GM23338 (cell line): Measurements from ENCODE around the gene TEX10. TPM values are rescaled to one million over a fixed set of nuclear protein-coding genes. Genes with fewer than 3 reads are reported as not detected.

Experiments
- ATAC-seq: fragments of 200-7000 bp; cut with Tn5 transposase; 3 replicates; pipeline ENCODE4 v1.9.1; 2020
- DNase-seq: peaks from one replicate; pipeline ENCODE4 v3.0.0-alpha.2; 2015; ENCODE audit warnings: low spot score
- H2AFZ ChIP-seq: fragments of 200-600 bp; sonication (generic); 2 replicates; pipeline ENCODE4 v1.8.0; 2016; ENCODE audit warnings: antibody characterized with exemption, mild to moderate bottlenecking, moderate library complexity
- H3F3A ChIP-seq: fragments of 200-600 bp; sonication (generic); replicated peaks from 2 replicates; pipeline ENCODE4 v1.8.0; 2017; ENCODE audit warnings: antibody characterized with exemption, mixed run types, low read depth
- H3K27ac ChIP-seq: fragments of 200-600 bp; sonication (generic); 2 replicates; pipeline ENCODE4 v1.6.1; 2016; ENCODE audit warnings: low read depth
- H3K27me3 ChIP-seq: fragments of 200-600 bp; sonication (generic); 2 replicates; pipeline ENCODE4 v1.8.0; 2016; ENCODE audit warnings: mild to moderate bottlenecking, mixed run types, moderate library complexity; ENCODE audit not compliant: insufficient read depth
- H3K36me3 ChIP-seq: fragments of 200-600 bp; sonication (generic); 2 replicates; pipeline ENCODE4 v1.8.0; 2016; ENCODE audit warnings: mild to moderate bottlenecking; ENCODE audit not compliant: insufficient read depth
- H3K4me1 ChIP-seq: fragments of 200-600 bp; sonication (generic); 2 replicates; pipeline ENCODE4 v1.8.0; 2016; ENCODE audit warnings: mild to moderate bottlenecking, moderate library complexity; ENCODE audit not compliant: insufficient read depth
- H3K4me2 ChIP-seq: fragments of 200-600 bp; sonication (generic); 2 replicates; pipeline ENCODE4 v1.7.1; 2017; ENCODE audit warnings: mixed run types
- H3K4me3 ChIP-seq: fragments of 200-600 bp; sonication (generic); 2 replicates; pipeline ENCODE4 v1.6.1; 2016; ENCODE audit warnings: mixed run types
- H3K79me2 ChIP-seq: fragments of 200-600 bp; sonication (generic); replicated peaks from 2 replicates; pipeline ENCODE4 v1.8.0; 2017; ENCODE audit warnings: mild to moderate bottlenecking; ENCODE audit not compliant: insufficient read depth
- H3K9me2 ChIP-seq: fragments of 200-600 bp; sonication (generic); 2 replicates; pipeline ENCODE4 v1.8.0; 2017; ENCODE audit not compliant: insufficient read depth
- H4K20me1 ChIP-seq: fragments of 200-600 bp; sonication (generic); replicated peaks from 2 replicates; pipeline ENCODE4 v1.8.0; 2017; ENCODE audit warnings: mild to moderate bottlenecking; ENCODE audit not compliant: insufficient read depth
- H3K27ac Mint-ChIP-seq: 2 replicates; pipeline ENCODE4 v1.8.0; 2020; ENCODE audit warnings: inconsistent platforms, mild to moderate bottlenecking, moderate library complexity, mixed read lengths
- H3K27me3 Mint-ChIP-seq: 3 replicates; pipeline ENCODE4 v1.8.0; 2022; ENCODE audit warnings: low read depth, mild to moderate bottlenecking, moderate library complexity, mixed read lengths, inconsistent platforms; ENCODE audit not compliant: insufficient read depth, poor library complexity
- H3K36me3 Mint-ChIP-seq: 3 replicates; pipeline ENCODE4 v1.8.0; 2021; ENCODE audit warnings: low read depth, mild to moderate bottlenecking, inconsistent platforms, moderate library complexity, mixed read lengths
- H3K4me1 Mint-ChIP-seq: 3 replicates; pipeline ENCODE4 v1.8.0; 2020; ENCODE audit warnings: mild to moderate bottlenecking, inconsistent platforms, mixed read lengths
- H3K4me3 Mint-ChIP-seq: 3 replicates; pipeline ENCODE4 v1.8.0; 2021; ENCODE audit warnings: moderate library complexity, mild to moderate bottlenecking, inconsistent platforms, mixed read lengths
- H3K9me3 Mint-ChIP-seq: 3 replicates; pipeline ENCODE4 v1.8.0; 2020; ENCODE audit warnings: moderate library complexity, mild to moderate bottlenecking, inconsistent platforms, mixed read lengths
- CREB1 ChIP-seq: fragments of 250-450 bp; sonication (Bioruptor Pico); IDR thresholded peaks from 2 replicates; pipeline ENCODE4 v1.5.0; 2020; ENCODE audit warnings: low read depth, mild to moderate bottlenecking, moderate library complexity
- ETS1 ChIP-seq: IDR thresholded peaks from 2 replicates; pipeline ENCODE4 v1.6.1; 2016; ENCODE audit warnings: antibody characterized with exemption
- EZH2 ChIP-seq: fragments of 200-600 bp; sonication (generic); IDR thresholded peaks from one replicate; pipeline ENCODE4 v1.8.0; 2017; ENCODE audit warnings: antibody characterized with exemption, mild to moderate bottlenecking, low read depth; ENCODE audit not compliant: unreplicated experiment
- EZH2phosphoT487 ChIP-seq: fragments of 200-600 bp; sonication (generic); IDR thresholded peaks from one replicate; pipeline ENCODE4 v1.8.1; 2018; ENCODE audit warnings: antibody characterized with exemption; ENCODE audit not compliant: unreplicated experiment
- JUNB ChIP-seq: IDR thresholded peaks from one replicate; pipeline ENCODE4 v1.6.1; 2016; ENCODE audit warnings: antibody characterized with exemption; ENCODE audit not compliant: unreplicated experiment
- NANOG ChIP-seq: IDR thresholded peaks from 2 replicates; pipeline ENCODE4 v1.6.1; 2016; ENCODE audit warnings: antibody characterized with exemption, borderline replicate concordance
- POLR2AphosphoS5 ChIP-seq: IDR thresholded peaks from 2 replicates; pipeline ENCODE4 v1.6.1; 2016; ENCODE audit warnings: antibody characterized with exemption, low read depth
- STAT1 ChIP-seq: IDR thresholded peaks from one replicate; pipeline ENCODE4 v1.6.1; 2016; ENCODE audit warnings: antibody characterized with exemption; ENCODE audit not compliant: unreplicated experiment
- ZNF114 ChIP-seq: fragments of 250-450 bp; sonication (Bioruptor Pico); IDR thresholded peaks from 2 replicates; pipeline ENCODE4 v1.5.0; 2020; ENCODE audit warnings: mild to moderate bottlenecking, moderate library complexity
- ZNF331 ChIP-seq: fragments of 250-450 bp; sonication (Bioruptor Pico); IDR thresholded peaks from 2 replicates; pipeline ENCODE4 v1.5.0; 2020; ENCODE audit warnings: low read depth, mild to moderate bottlenecking, moderate library complexity
- ZNF462 ChIP-seq: fragments of 250-450 bp; sonication (Bioruptor Pico); IDR thresholded peaks from 2 replicates; pipeline ENCODE4 v1.5.0; 2020; ENCODE audit warnings: mild to moderate bottlenecking, moderate library complexity
- polyA plus RNA-seq: library from polyadenylated mRNA; unstranded; fragments of >200 nt; fragmentation: Nextera tagmentation; extraction: Ambion mirVana; gene quantifications from 2 replicates; pipeline ENCODE4 v1.2.1, GENCODE V29; 2016
- total RNA-seq: library from RNA; depleted of rRNA; stranded (reverse); fragments of >200 nt; shearing (Covaris generic); gene quantifications from 2 replicates; pipeline ENCODE4 v1.2.3, GENCODE V29; 2014
- TF ChIP-seq, protein P1 (sequence below): IDR thresholded peaks from one replicate; pipeline ENCODE4 v1.6.1; 2018; ENCODE audit warnings: antibody characterized with exemption; ENCODE audit not compliant: unreplicated experiment
- TF ChIP-seq, protein P2 (sequence below), 2 experiments: fragments of 200-600 bp in 1 of 2; sonication (generic) in 1 of 2; conservative IDR thresholded peaks; 2 replicates each; pipeline versions ENCODE4 v1.5.1 to v1.6.1; 2016 to 2017; ENCODE audit warnings: antibody characterized with exemption in 2 of 2, low read depth in 2 of 2, mild to moderate bottlenecking in 2 of 2, moderate library complexity in 1 of 2

TEX10 gene
- total and polyA plus RNA-seq, 2 experiments from 2014 or later = 35.0 to 102 TPM

DNA sequence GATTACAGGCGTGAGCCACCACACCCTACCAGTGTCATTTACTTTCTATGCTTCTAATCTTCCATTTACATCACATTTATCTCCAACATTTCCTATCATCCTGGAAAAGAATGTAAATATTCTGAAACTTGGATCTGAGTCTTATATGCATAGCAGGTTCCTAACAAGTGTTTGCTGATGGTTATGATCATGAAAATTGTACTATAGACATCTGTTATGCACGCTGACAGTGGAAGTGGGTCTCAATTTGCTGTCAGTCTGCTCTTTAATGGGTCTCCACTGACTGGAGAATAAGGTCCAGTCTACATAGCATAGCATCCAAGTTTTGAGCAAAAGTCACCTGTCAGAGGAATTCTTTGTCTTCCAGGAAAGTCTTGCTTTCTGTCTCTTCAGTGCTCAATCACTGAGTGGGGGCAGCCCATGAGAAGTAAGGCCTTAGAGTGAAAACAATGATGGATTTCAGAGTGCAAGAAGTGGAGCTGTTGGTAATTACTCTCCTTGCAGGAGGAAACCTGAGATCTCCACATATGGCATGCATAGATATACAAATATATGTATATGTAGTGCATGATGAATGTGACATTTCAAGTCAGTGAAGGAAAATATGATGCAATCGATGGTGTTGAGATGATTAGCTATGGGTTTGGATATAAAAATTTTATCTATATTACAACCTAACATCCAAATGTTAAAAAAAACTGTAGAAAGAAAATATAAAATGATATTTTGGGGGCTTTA, 45.0 kb upstream of the TEX10 start:
- no peak overlapping the region for H2AFZ ChIP-seq
- H3K27ac Mint-ChIP-seq = peak overlapping the region; percentile 27; the same call in 1 of the 2 replicates

More for the DNA sequence above, 45.0 kb upstream of the TEX10 start:
- no peak overlapping the region for H3K4me3 Mint-ChIP-seq
- no peaks in the 10 kb centered on the region for H3K36me3 ChIP-seq
- H3K4me3 ChIP-seq = no peak overlapping the region
- peaks cover 16% of the 10 kb centered on the region for H3K36me3 Mint-ChIP-seq
- H3K79me2 ChIP-seq = no peaks in the 10 kb centered on the region
- TF ChIP-seq CREB1 (CRISPR knock-in tag) = no peak
- TF ChIP-seq, protein P1, sequence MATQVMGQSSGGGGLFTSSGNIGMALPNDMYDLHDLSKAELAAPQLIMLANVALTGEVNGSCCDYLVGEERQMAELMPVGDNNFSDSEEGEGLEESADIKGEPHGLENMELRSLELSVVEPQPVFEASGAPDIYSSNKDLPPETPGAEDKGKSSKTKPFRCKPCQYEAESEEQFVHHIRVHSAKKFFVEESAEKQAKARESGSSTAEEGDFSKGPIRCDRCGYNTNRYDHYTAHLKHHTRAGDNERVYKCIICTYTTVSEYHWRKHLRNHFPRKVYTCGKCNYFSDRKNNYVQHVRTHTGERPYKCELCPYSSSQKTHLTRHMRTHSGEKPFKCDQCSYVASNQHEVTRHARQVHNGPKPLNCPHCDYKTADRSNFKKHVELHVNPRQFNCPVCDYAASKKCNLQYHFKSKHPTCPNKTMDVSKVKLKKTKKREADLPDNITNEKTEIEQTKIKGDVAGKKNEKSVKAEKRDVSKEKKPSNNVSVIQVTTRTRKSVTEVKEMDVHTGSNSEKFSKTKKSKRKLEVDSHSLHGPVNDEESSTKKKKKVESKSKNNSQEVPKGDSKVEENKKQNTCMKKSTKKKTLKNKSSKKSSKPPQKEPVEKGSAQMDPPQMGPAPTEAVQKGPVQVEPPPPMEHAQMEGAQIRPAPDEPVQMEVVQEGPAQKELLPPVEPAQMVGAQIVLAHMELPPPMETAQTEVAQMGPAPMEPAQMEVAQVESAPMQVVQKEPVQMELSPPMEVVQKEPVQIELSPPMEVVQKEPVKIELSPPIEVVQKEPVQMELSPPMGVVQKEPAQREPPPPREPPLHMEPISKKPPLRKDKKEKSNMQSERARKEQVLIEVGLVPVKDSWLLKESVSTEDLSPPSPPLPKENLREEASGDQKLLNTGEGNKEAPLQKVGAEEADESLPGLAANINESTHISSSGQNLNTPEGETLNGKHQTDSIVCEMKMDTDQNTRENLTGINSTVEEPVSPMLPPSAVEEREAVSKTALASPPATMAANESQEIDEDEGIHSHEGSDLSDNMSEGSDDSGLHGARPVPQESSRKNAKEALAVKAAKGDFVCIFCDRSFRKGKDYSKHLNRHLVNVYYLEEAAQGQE = no peak
- no peak for TF ChIP-seq JUNB
- TF ChIP-seq ZNF114 (CRISPR knock-in tag) = no peak
- TF ChIP-seq NANOG = no peak
- TF ChIP-seq, protein P2, sequence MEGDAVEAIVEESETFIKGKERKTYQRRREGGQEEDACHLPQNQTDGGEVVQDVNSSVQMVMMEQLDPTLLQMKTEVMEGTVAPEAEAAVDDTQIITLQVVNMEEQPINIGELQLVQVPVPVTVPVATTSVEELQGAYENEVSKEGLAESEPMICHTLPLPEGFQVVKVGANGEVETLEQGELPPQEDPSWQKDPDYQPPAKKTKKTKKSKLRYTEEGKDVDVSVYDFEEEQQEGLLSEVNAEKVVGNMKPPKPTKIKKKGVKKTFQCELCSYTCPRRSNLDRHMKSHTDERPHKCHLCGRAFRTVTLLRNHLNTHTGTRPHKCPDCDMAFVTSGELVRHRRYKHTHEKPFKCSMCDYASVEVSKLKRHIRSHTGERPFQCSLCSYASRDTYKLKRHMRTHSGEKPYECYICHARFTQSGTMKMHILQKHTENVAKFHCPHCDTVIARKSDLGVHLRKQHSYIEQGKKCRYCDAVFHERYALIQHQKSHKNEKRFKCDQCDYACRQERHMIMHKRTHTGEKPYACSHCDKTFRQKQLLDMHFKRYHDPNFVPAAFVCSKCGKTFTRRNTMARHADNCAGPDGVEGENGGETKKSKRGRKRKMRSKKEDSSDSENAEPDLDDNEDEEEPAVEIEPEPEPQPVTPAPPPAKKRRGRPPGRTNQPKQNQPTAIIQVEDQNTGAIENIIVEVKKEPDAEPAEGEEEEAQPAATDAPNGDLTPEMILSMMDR (conservative IDR thresholded peaks at IDR 0.05; ENCODE audit: low read depth in 2 of 2) = no peak
- no peak for TF ChIP-seq ETS1
- TF ChIP-seq EZH2 = no peak
- TF ChIP-seq ZNF462 = no peak
- TF ChIP-seq STAT1 = no peak
- no peak for TF ChIP-seq POLR2AphosphoS5
- TF ChIP-seq EZH2phosphoT487 = no peak
- TF ChIP-seq ZNF331 = no peak
- H3K27ac ChIP-seq = no peak overlapping the region
- H3K4me1 Mint-ChIP-seq = peaks cover 10% of the 10 kb centered on the region; the same call in 2 of the 3 replicates
- DNase-seq (no peak), ATAC-seq (no peak; the same call in 1 of the 3 replicates)
- no peaks in the 10 kb centered on the region for H4K20me1 ChIP-seq
- H3K9me3 Mint-ChIP-seq = peaks cover 11% of the 10 kb centered on the region
- no peaks in the 10 kb centered on the region for H3K27me3 ChIP-seq
- 0 out of 2 replicates have a peak, but pooled peaks cover 3% of the 10 kb centered on the region for H3F3A ChIP-seq
- peaks cover 11% of the 10 kb centered on the region; the same call in 1 of the 2 replicates for H3K4me1 ChIP-seq
- 0 out of 2 replicates have a peak overlapping the region, but pooled peaks have one; percentile 12 for H3K4me2 ChIP-seq
- no peaks in the 10 kb centered on the region for H3K9me2 ChIP-seq
- peaks cover 4% of the 10 kb centered on the region for H3K27me3 Mint-ChIP-seq
